Uterus (tissue), 2 donors: ENCODE measurements around the gene NDUFS4.

ENCODE experiments used
- CTCF ChIP-seq, 4 experiments: fragments of 200-600 bp in 2 of 4; fragments of 450-650 bp in 2 of 4; sonication (generic) in 2 of 4; IDR thresholded peaks; one replicate each; pipeline ENCODE4 v1.5.1; 2016 to 2019; ENCODE audit warnings: antibody characterized with exemption in 4 of 4, mild to moderate bottlenecking in 2 of 4, moderate library complexity in 1 of 4
- POLR2A ChIP-seq, 2 donors: fragments of 450-650 bp; IDR thresholded peaks; one replicate each; pipeline ENCODE4 v1.6.1; 2016; ENCODE audit warnings: antibody characterized with exemption in 2 of 2, mild to moderate bottlenecking in 1 of 2, moderate library complexity in 1 of 2

GRCh38 chr5:53681079-53681478 is 120.6 kb downstream of the NDUFS4 start:
- TF ChIP-seq CTCF (IDR thresholded peaks at IDR 0.05) (no peak), POLR2A (IDR thresholded peaks at IDR 0.05) (no peak)
